GM12878 (cell line): Measurements from ENCODE around the gene ZNF281. TPM values are rescaled to one million over a fixed set of nuclear protein-coding genes. Genes with fewer than 3 reads are reported as not detected.

Source experiments
- BACH1 ChIP-seq: fragments of 450-650 bp; IDR thresholded peaks from 2 replicates; pipeline ENCODE4 v1.6.1; 2017; ENCODE audit warnings: mild to moderate bottlenecking, borderline replicate concordance
- CEBPB ChIP-seq, 2 experiments: fragments of 150-350 bp in 1 of 2; IDR thresholded peaks; 2 replicates each; pipeline ENCODE4 v1.6.1; 2012 to 2014; ENCODE audit warnings: low read depth in 2 of 2, low read length in 2 of 2, borderline replicate concordance in 1 of 2, inconsistent platforms in 1 of 2
- CHD4 ChIP-seq: fragments of 200-600 bp; sonication (generic); IDR thresholded peaks from 2 replicates; pipeline ENCODE4 v1.6.1; 2016; ENCODE audit warnings: mild to moderate bottlenecking
- EED ChIP-seq: sonication (generic); IDR thresholded peaks from 2 replicates; pipeline ENCODE4 v1.6.1; 2016; ENCODE audit warnings: antibody characterized with exemption, low read depth
- ELK1 ChIP-seq: IDR thresholded peaks from 2 replicates; pipeline ENCODE4 v1.6.1; 2012; ENCODE audit warnings: low read depth, low read length, improper control_type of control experiment
- KDM1A ChIP-seq: fragments of 200-600 bp; sonication (generic); IDR thresholded peaks from 2 replicates; pipeline ENCODE4 v1.6.1; 2016; ENCODE audit warnings: borderline replicate concordance
- MTA3 ChIP-seq: IDR thresholded peaks from 2 replicates; pipeline ENCODE4 v1.6.1; 2012; ENCODE audit warnings: low read length, inconsistent platforms, borderline replicate concordance
- MYB ChIP-seq: fragments of 150-350 bp; IDR thresholded peaks from 2 replicates; pipeline ENCODE4 v1.6.1; 2014; ENCODE audit warnings: mild to moderate bottlenecking, low read depth, low read length, borderline replicate concordance
- NRF1 ChIP-seq: conservative IDR thresholded peaks from 2 replicates; pipeline ENCODE4 v1.6.1; 2011; ENCODE audit warnings: mild to moderate bottlenecking, low read depth, low read length, improper control_type of control experiment
- PML ChIP-seq: IDR thresholded peaks from 2 replicates; pipeline ENCODE4 v1.6.1; 2012; ENCODE audit warnings: low read length, inconsistent platforms
- SKIL ChIP-seq: fragments of 450-650 bp; IDR thresholded peaks from 2 replicates; pipeline ENCODE4 v1.6.1; 2017; ENCODE audit warnings: mild to moderate bottlenecking, low read depth, inconsistent platforms; ENCODE audit not compliant: poor library complexity, severe bottlenecking
- SP1 ChIP-seq: IDR thresholded peaks from one replicate; pipeline ENCODE4 v1.6.1; 2011; ENCODE audit warnings: low read depth, low read length
- TARDBP ChIP-seq: IDR thresholded peaks from 2 replicates; pipeline ENCODE4 v1.6.1; 2016; ENCODE audit warnings: borderline replicate concordance
- TCF7 ChIP-seq: IDR thresholded peaks from 2 replicates; pipeline ENCODE4 v1.6.1; 2014; ENCODE audit warnings: antibody characterized with exemption, borderline replicate concordance
- ZNF622 ChIP-seq: fragments of 450-650 bp; IDR thresholded peaks from 2 replicates; pipeline ENCODE4 v1.6.1; 2017; ENCODE audit warnings: mild to moderate bottlenecking, inconsistent platforms
- polyA plus RNA-seq, 11 experiments: library from polyadenylated mRNA; depleted of rRNA in 4 of 11; unstranded in 6 of 11; stranded (reverse) in 5 of 11; fragments of >200 nt; fragmentation: Nextera tagmentation in 4 of 11; fragmentation: Illumina TruSeq in 1 of 11; extraction: Ambion mirVana in 4 of 11; extraction: Trizol in 1 of 11; gene quantifications; 1 replicate in 1 of 11; 2 replicates in 10 of 11; pipeline versions ENCODE4 v1.2.1 to v1.2.3, GENCODE V29; 2011 to 2016; ENCODE audit warnings: inconsistent platforms in 2 of 11, missing spikeins in 2 of 11, low read depth in 1 of 11
- total RNA-seq, 4 experiments: library from RNA; depleted of rRNA in 3 of 4; stranded (reverse); fragments of >200 nt in 3 of 4; fragmentation: Illumina TruSeq in 1 of 4; extraction: Trizol in 1 of 4; gene quantifications; 2 replicates each; pipeline versions ENCODE4 v1.2.1 to v1.2.3, GENCODE V29; 2013 to 2021
- TF ChIP-seq, protein P1 (sequence below): fragments of 450-650 bp; conservative IDR thresholded peaks from 2 replicates; pipeline ENCODE4 v1.6.1; 2017; ENCODE audit warnings: mild to moderate bottlenecking, moderate library complexity

Gene ZNF281
- total and polyA plus RNA-seq, 10 of the 15 experiments (the other 5 are each of a cell fraction or from before 2014, with no cell fraction given), result 8.3 to 21.8 (median 15.4) TPM

GRCh38 chr1:200365897-200366426 lies 43.9 kb downstream of the ZNF281 start (continued):
- no peak for TF ChIP-seq EED
- no peak for TF ChIP-seq NRF1
- no peak for TF ChIP-seq PML
- no peak for TF ChIP-seq ZNF622
- no peak for TF ChIP-seq TCF7
- TF ChIP-seq SP1, result no peak
- TF ChIP-seq CEBPB (IDR thresholded peaks at IDR 0.05; ENCODE audit: borderline replicate concordance in 1 of 2, low read depth in 2 of 2, low read length in 2 of 2), result no peak
- no peak for TF ChIP-seq ELK1
- TF ChIP-seq BACH1, result no peak
- no peak for TF ChIP-seq SKIL
- TF ChIP-seq CHD4, result no peak
- TF ChIP-seq MYB, result no peak
- TF ChIP-seq TARDBP, result no peak
- no peak for TF ChIP-seq MTA3
- no peak for TF ChIP-seq KDM1A
- TF ChIP-seq, protein P1, sequence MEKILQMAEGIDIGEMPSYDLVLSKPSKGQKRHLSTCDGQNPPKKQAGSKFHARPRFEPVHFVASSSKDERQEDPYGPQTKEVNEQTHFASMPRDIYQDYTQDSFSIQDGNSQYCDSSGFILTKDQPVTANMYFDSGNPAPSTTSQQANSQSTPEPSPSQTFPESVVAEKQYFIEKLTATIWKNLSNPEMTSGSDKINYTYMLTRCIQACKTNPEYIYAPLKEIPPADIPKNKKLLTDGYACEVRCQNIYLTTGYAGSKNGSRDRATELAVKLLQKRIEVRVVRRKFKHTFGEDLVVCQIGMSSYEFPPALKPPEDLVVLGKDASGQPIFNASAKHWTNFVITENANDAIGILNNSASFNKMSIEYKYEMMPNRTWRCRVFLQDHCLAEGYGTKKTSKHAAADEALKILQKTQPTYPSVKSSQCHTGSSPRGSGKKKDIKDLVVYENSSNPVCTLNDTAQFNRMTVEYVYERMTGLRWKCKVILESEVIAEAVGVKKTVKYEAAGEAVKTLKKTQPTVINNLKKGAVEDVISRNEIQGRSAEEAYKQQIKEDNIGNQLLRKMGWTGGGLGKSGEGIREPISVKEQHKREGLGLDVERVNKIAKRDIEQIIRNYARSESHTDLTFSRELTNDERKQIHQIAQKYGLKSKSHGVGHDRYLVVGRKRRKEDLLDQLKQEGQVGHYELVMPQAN, result no peak
